Activated B cell treated with CpG ODN at 0.5 μM for 24 hours (primary cell): ENCODE results near the gene TEX48. TPM values are rescaled to one million over a fixed set of nuclear protein-coding genes. Genes with fewer than 3 reads are reported as not detected.

Experiments
- ATAC-seq: fragments of 200-7000 bp; cut with Tn5 transposase; one replicate; pipeline ENCODE4 v1.10.0; 2021; ENCODE audit warnings: low read depth, mild to moderate bottlenecking, moderate library complexity
- CTCF ChIA-PET: fragments of 350-600 bp; sonication (Branson Sonifier 250); formaldehyde crosslinking; loops from one replicate; lab custom pipeline; 2021; ENCODE audit warnings: antibody characterized with exemption; lab: Charles Lee
- POLR2A ChIA-PET: fragments of 350-600 bp; sonication (Branson Sonifier 250); formaldehyde crosslinking; loops from one replicate; lab custom pipeline; 2021; ENCODE audit warnings: antibody characterized with exemption; lab: Charles Lee
- DNase-seq: peaks from one replicate; pipeline ENCODE4 v3.0.0; 2022
- H3K27ac Mint-ChIP-seq: one replicate; pipeline ENCODE4 v1.8.0; 2020; ENCODE audit warnings: mixed read lengths
- H3K27me3 Mint-ChIP-seq: one replicate; pipeline ENCODE4 v1.8.0; 2021; ENCODE audit warnings: mixed read lengths
- H3K36me3 Mint-ChIP-seq: one replicate; pipeline ENCODE4 v1.8.0; 2021; ENCODE audit warnings: low read depth, mixed read lengths
- H3K4me1 Mint-ChIP-seq: one replicate; pipeline ENCODE4 v1.8.0; 2021; ENCODE audit warnings: mixed read lengths
- H3K4me3 Mint-ChIP-seq: one replicate; pipeline ENCODE4 v1.8.0; 2020; ENCODE audit warnings: mild to moderate bottlenecking, mixed read lengths
- H3K9me3 Mint-ChIP-seq: one replicate; pipeline ENCODE4 v1.8.0; 2020; ENCODE audit warnings: mixed read lengths
- intact Hi-C: fragments of 100-400 bp; cut with micrococcal nuclease; formaldehyde crosslinking; loops from one replicate; pipeline ENCODE4 v1.15.1; 2024
- total RNA-seq: library from RNA; stranded (reverse); gene quantifications from 2 replicates; pipeline ENCODE4 v1.2.3, GENCODE V29; 2022
- TF ChIP-seq, protein P1 (sequence below): fragments of 200-600 bp; IDR thresholded peaks from one replicate; pipeline ENCODE4 v1.8.0; 2022; ENCODE audit warnings: antibody characterized with exemption, mild to moderate bottlenecking

Gene TEX48
- total RNA-seq, 1 donor from 2014 or later: not detected

- DNase-seq: no peak
- ATAC-seq: no peak
- ChIA-PET CTCF (no interaction called here), POLR2A (no interaction called here)
- no peak overlapping the region for H3K4me3 Mint-ChIP-seq
- no peak overlapping the region for H3K27ac Mint-ChIP-seq
- intact Hi-C loops: no loop called here
- H3K27me3 Mint-ChIP-seq: peaks cover 11% of the 10 kb centered on the region
- H3K4me1 Mint-ChIP-seq: peaks cover 30% of the 10 kb centered on the region
- H3K9me3 Mint-ChIP-seq: no peaks in the 10 kb centered on the region
- no peaks in the 10 kb centered on the region for H3K36me3 Mint-ChIP-seq
- TF ChIP-seq, protein P1, sequence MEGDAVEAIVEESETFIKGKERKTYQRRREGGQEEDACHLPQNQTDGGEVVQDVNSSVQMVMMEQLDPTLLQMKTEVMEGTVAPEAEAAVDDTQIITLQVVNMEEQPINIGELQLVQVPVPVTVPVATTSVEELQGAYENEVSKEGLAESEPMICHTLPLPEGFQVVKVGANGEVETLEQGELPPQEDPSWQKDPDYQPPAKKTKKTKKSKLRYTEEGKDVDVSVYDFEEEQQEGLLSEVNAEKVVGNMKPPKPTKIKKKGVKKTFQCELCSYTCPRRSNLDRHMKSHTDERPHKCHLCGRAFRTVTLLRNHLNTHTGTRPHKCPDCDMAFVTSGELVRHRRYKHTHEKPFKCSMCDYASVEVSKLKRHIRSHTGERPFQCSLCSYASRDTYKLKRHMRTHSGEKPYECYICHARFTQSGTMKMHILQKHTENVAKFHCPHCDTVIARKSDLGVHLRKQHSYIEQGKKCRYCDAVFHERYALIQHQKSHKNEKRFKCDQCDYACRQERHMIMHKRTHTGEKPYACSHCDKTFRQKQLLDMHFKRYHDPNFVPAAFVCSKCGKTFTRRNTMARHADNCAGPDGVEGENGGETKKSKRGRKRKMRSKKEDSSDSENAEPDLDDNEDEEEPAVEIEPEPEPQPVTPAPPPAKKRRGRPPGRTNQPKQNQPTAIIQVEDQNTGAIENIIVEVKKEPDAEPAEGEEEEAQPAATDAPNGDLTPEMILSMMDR: no peak
These were observed 41.9 kb upstream of the TEX48 start for GRCh38 chr9:114723931-114724330.

GRCh38 chr9:114722937-114723620 is 41.1 kb upstream of the TEX48 start:
- TF ChIP-seq, protein P1: no peak
- ChIA-PET CTCF (no interaction called here), POLR2A (no interaction called here)
- Mint-ChIP-seq H3K4me3 (no peak overlapping the region), H3K27me3 (peaks cover 15% of the 10 kb centered on the region), H3K27ac (no peak overlapping the region), H3K4me1 (peaks cover 32% of the 10 kb centered on the region), H3K9me3 (no peaks in the 10 kb centered on the region), H3K36me3 (no peaks in the 10 kb centered on the region)
- ATAC-seq (no peak), DNase-seq (no peak)
- intact Hi-C loops: no loop called here

- H3K4me1 Mint-ChIP-seq: peaks cover 30% of the 10 kb centered on the region
- no peak for ATAC-seq
- no peaks in the 10 kb centered on the region for H3K9me3 Mint-ChIP-seq
- CTCF ChIA-PET: interaction anchor here (0.6 kb wide), 1 partner anchor 325 kb away, joined by 3 read pairs; no protein-coding TSS in a partner anchor
- POLR2A ChIA-PET: no interaction called here
- TF ChIP-seq, protein P1: no peak
- H3K36me3 Mint-ChIP-seq: no peaks in the 10 kb centered on the region
- no peak overlapping the region for H3K27ac Mint-ChIP-seq
- H3K4me3 Mint-ChIP-seq: no peak overlapping the region
- intact Hi-C loops: no loop called here
- no peak for DNase-seq
- peaks cover 22% of the 10 kb centered on the region for H3K27me3 Mint-ChIP-seq
These were observed 40.2 kb upstream of the TEX48 start for GRCh38 chr9:114722081-114722621.

DNA sequence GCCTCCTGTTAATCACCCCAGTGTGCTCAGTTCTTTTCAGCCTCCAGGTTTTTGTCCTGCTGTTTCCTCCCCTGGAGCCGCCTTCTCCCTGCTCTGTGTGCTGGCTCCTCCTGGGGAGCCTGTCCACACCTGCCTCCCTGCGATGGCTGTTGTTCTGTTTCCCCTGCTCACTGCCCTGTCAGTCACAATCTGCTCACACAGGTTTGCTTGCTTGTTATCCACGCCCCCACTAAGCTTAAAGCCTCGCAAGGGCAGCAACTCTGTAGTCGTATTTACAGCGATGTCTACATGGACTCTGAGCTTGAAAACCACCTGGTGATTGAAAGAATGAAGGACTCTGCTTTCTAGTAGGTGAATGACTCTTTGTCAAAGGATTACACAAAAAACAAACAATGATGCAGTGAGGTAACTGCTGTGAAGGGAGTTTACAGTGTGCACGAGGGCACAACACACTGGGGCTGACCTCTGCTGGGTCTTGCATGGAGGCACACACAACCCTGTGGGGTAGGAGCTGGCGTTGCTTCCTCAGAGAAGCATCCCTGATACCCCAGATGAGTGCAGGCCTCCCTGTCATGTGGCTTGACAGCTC is 39.6 kb upstream of the TEX48 start:
- TF ChIP-seq, protein P1: no peak
- H3K4me1 Mint-ChIP-seq: peaks cover 29% of the 10 kb centered on the region
- no peaks in the 10 kb centered on the region for H3K9me3 Mint-ChIP-seq
- intact Hi-C loops: no loop called here
- no peaks in the 10 kb centered on the region for H3K36me3 Mint-ChIP-seq
- H3K27ac Mint-ChIP-seq: no peak overlapping the region
- POLR2A ChIA-PET: no interaction called here
- peaks cover 24% of the 10 kb centered on the region for H3K27me3 Mint-ChIP-seq
- DNase-seq (no peak), ATAC-seq (no peak)
- CTCF ChIA-PET: interaction anchor here (0.6 kb wide), 1 partner anchor 325 kb away, joined by 3 read pairs; no protein-coding TSS in a partner anchor
- no peak overlapping the region for H3K4me3 Mint-ChIP-seq

DNA sequence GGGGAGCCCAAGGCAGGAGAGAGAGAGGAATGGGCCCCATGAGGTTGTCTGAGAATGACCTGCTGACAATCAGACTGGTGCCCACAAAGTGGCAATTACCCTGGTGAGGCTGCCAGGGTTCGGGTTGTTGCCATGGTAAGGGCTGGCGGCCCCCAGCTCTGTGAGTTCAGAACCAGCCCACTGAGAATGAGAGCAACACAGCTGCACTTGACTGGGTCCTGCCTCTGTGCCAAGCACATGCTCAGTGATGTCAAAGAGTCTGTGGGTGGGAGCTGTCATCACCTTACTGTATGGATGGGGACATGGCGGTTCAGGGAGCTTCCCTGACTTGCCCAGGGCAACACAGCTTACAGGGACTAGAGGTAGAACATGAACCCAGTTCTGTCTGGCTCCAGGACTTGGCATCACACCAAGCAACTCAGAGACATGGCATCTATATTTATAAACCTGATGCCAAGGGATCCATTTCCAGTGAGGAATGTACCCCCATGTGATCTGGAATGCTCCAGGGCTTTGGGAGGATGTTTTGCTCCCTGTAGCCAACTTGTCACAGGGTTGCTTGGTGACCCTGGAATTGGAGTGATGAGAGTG is 38.2 kb upstream of the TEX48 start:
- ATAC-seq (no peak), DNase-seq (no peak)
- H3K27me3 Mint-ChIP-seq: peaks cover 22% of the 10 kb centered on the region
- H3K4me3 Mint-ChIP-seq: no peak overlapping the region
- CTCF ChIA-PET: no interaction called here
- H3K36me3 Mint-ChIP-seq: no peaks in the 10 kb centered on the region
- H3K27ac Mint-ChIP-seq: no peak overlapping the region
- intact Hi-C loops: no loop called here
- TF ChIP-seq, protein P1: no peak
- no peaks in the 10 kb centered on the region for H3K9me3 Mint-ChIP-seq
- H3K4me1 Mint-ChIP-seq: peaks cover 15% of the 10 kb centered on the region
- POLR2A ChIA-PET: no interaction called here
